ENCODE measurements around the gene ARHGEF28.

ARHGEF28 gene

GRCh38 chr5:73895471-73895870 is 269.5 kb downstream of the ARHGEF28 start:
- Histone ChIP-seq H3K4me3 (ENCODE audit: low read length, poor library complexity, severe bottlenecking) (no peak overlapping the region), H3F3A (ENCODE audit: low read depth) (no peaks in the 10 kb centered on the region), H3K9me2 (replicated peaks; ENCODE audit: low read depth, low read length) (no peaks in the 10 kb centered on the region), H3K9me3 (ENCODE audit: insufficient read depth, low read depth, low read length) (no peaks in the 10 kb centered on the region), H2AFZ (ENCODE audit: low read length) (peak overlapping the region; percentile 27; the same call in 1 of the 2 replicates), H3K79me2 (ENCODE audit: insufficient read depth, low read length) (no peaks in the 10 kb centered on the region), H3K9ac (ENCODE audit: low read depth, low read length, poor library complexity, severe bottlenecking) (no peak overlapping the region), H3K36me3 (ENCODE audit: insufficient read depth, low read length) (no peaks in the 10 kb centered on the region), H3K4me2 (ENCODE audit: low read depth, low read length, poor library complexity, severe bottlenecking) (no peak overlapping the region), H3K27me3 (ENCODE audit: insufficient read depth, low read length, poor library complexity, severe bottlenecking) (no peaks in the 10 kb centered on the region), H3K4me1 (ENCODE audit: insufficient read depth, low read length, poor library complexity, severe bottlenecking) (no peaks in the 10 kb centered on the region), H4K20me1 (ENCODE audit: insufficient read depth, low read length, poor library complexity, severe bottlenecking) (no peaks in the 10 kb centered on the region)
- TF ChIP-seq CTCF (conservative IDR thresholded peaks at IDR 0.05; ENCODE audit: low read length) (no peak), EZH2phosphoT487 (IDR thresholded peaks at IDR 0.05; ENCODE audit: borderline replicate concordance) (no peak)

GRCh38 chr5:73896097-73896496 is 270.1 kb downstream of the ARHGEF28 start:
- H3K9me2 ChIP-seq (replicated peaks; ENCODE audit: low read depth, low read length): no peaks in the 10 kb centered on the region
- TF ChIP-seq CTCF (conservative IDR thresholded peaks at IDR 0.05; ENCODE audit: low read length) (no peak), EZH2phosphoT487 (IDR thresholded peaks at IDR 0.05; ENCODE audit: borderline replicate concordance) (no peak)
- H3K4me1 ChIP-seq (ENCODE audit: insufficient read depth, low read length, poor library complexity, severe bottlenecking): no peaks in the 10 kb centered on the region
- no peak overlapping the region for H3K4me2 ChIP-seq (ENCODE audit: low read depth, low read length, poor library complexity, severe bottlenecking)
- no peaks in the 10 kb centered on the region for H3K9me3 ChIP-seq (ENCODE audit: insufficient read depth, low read depth, low read length)
- H4K20me1 ChIP-seq (ENCODE audit: insufficient read depth, low read length, poor library complexity, severe bottlenecking): no peaks in the 10 kb centered on the region
- H3F3A ChIP-seq (ENCODE audit: low read depth): no peaks in the 10 kb centered on the region
- no peaks in the 10 kb centered on the region for H3K79me2 ChIP-seq (ENCODE audit: insufficient read depth, low read length)
- H3K9ac ChIP-seq (ENCODE audit: low read depth, low read length, poor library complexity, severe bottlenecking): no peak overlapping the region
- no peaks in the 10 kb centered on the region for H3K27me3 ChIP-seq (ENCODE audit: insufficient read depth, low read length, poor library complexity, severe bottlenecking)
- 0 out of 2 replicates have a peak overlapping the region, but pooled peaks have one; percentile 27 for H2AFZ ChIP-seq (ENCODE audit: low read length)
- no peak overlapping the region for H3K4me3 ChIP-seq (ENCODE audit: low read length, poor library complexity, severe bottlenecking)
- no peaks in the 10 kb centered on the region for H3K36me3 ChIP-seq (ENCODE audit: insufficient read depth, low read length)

GRCh38 chr5:73896668-73897067 is 270.7 kb downstream of the ARHGEF28 start:
- Histone ChIP-seq H3K9ac (ENCODE audit: low read depth, low read length, poor library complexity, severe bottlenecking) (no peak overlapping the region), H3K4me2 (ENCODE audit: low read depth, low read length, poor library complexity, severe bottlenecking) (no peak overlapping the region), H3F3A (ENCODE audit: low read depth) (no peaks in the 10 kb centered on the region), H3K79me2 (ENCODE audit: insufficient read depth, low read length) (no peaks in the 10 kb centered on the region), H3K4me3 (ENCODE audit: low read length, poor library complexity, severe bottlenecking) (no peak overlapping the region), H2AFZ (ENCODE audit: low read length) (no peak overlapping the region), H3K9me3 (ENCODE audit: insufficient read depth, low read depth, low read length) (no peaks in the 10 kb centered on the region), H3K4me1 (ENCODE audit: insufficient read depth, low read length, poor library complexity, severe bottlenecking) (peaks cover 3% of the 10 kb centered on the region), H3K27me3 (ENCODE audit: insufficient read depth, low read length, poor library complexity, severe bottlenecking) (no peaks in the 10 kb centered on the region), H3K36me3 (ENCODE audit: insufficient read depth, low read length) (no peaks in the 10 kb centered on the region), H3K9me2 (replicated peaks; ENCODE audit: low read depth, low read length) (no peaks in the 10 kb centered on the region), H4K20me1 (ENCODE audit: insufficient read depth, low read length, poor library complexity, severe bottlenecking) (no peaks in the 10 kb centered on the region)
- TF ChIP-seq CTCF (conservative IDR thresholded peaks at IDR 0.05; ENCODE audit: low read length) (no peak), EZH2phosphoT487 (IDR thresholded peaks at IDR 0.05; ENCODE audit: borderline replicate concordance) (no peak)

Data from Loucy (cell line).